HEK293 (cell line): ENCODE data around the gene MARK2.
A peak's percentile ranks its signal among the peaks of the same experiment; 100 is the strongest.

ENCODE experiments used
- CTCF ChIP-seq: fragments of 450-650 bp; formaldehyde crosslinking; IDR thresholded peaks from 2 replicates; pipeline ENCODE4 v1.5.1; 2016; ENCODE audit warnings: missing biosample characterization, missing genetic modification characterization
- REST ChIP-seq: fragments of 450-650 bp; formaldehyde crosslinking; IDR thresholded peaks from 2 replicates; pipeline ENCODE4 v1.5.1; 2016; ENCODE audit warnings: missing biosample characterization, missing genetic modification characterization
- SCRT2 ChIP-seq: fragments of 450-650 bp; formaldehyde crosslinking; IDR thresholded peaks from 2 replicates; pipeline ENCODE4 v1.5.1; 2016; ENCODE audit warnings: missing biosample characterization, missing genetic modification characterization
- SP2 ChIP-seq: fragments of 450-650 bp; formaldehyde crosslinking; IDR thresholded peaks from 2 replicates; pipeline ENCODE4 v1.5.1; 2016; ENCODE audit warnings: missing biosample characterization, missing genetic modification characterization
- YY1 ChIP-seq: fragments of 450-650 bp; formaldehyde crosslinking; IDR thresholded peaks from 2 replicates; pipeline ENCODE4 v1.5.1; 2018; ENCODE audit warnings: missing biosample characterization, missing genetic modification characterization
- ZEB2 ChIP-seq: fragments of 450-650 bp; formaldehyde crosslinking; IDR thresholded peaks from 2 replicates; pipeline ENCODE4 v1.5.1; 2016; ENCODE audit warnings: missing biosample characterization, missing genetic modification characterization
- ZNF140 ChIP-seq: fragments of 450-650 bp; formaldehyde crosslinking; IDR thresholded peaks from 2 replicates; pipeline ENCODE4 v1.5.1; 2016; ENCODE audit warnings: missing biosample characterization, missing genetic modification characterization
- ZNF341 ChIP-seq: fragments of 450-650 bp; formaldehyde crosslinking; IDR thresholded peaks from 2 replicates; pipeline ENCODE4; 2016; ENCODE audit warnings: low read depth, missing biosample characterization, missing genetic modification characterization
- ZNF423 ChIP-seq: fragments of 450-650 bp; formaldehyde crosslinking; IDR thresholded peaks from 2 replicates; pipeline ENCODE4 v1.5.1; 2016; ENCODE audit warnings: missing biosample characterization, missing genetic modification characterization
- ZNF473 ChIP-seq: fragments of 450-650 bp; formaldehyde crosslinking; IDR thresholded peaks from 2 replicates; pipeline ENCODE4 v1.5.1; 2017; ENCODE audit warnings: missing biosample characterization, missing genetic modification characterization
- ZNF561 ChIP-seq: fragments of 450-650 bp; IDR thresholded peaks from 2 replicates; pipeline ENCODE4 v1.5.1; 2018; ENCODE audit warnings: missing biosample characterization, missing genetic modification characterization, borderline replicate concordance
- ZNF629 ChIP-seq: fragments of 450-650 bp; formaldehyde crosslinking; IDR thresholded peaks from 2 replicates; pipeline ENCODE4 v1.5.1; 2017; ENCODE audit warnings: missing biosample characterization, missing genetic modification characterization
- ZNF76 ChIP-seq: fragments of 450-650 bp; formaldehyde crosslinking; IDR thresholded peaks from 2 replicates; pipeline ENCODE4; 2016; ENCODE audit warnings: low read depth, missing biosample characterization, missing genetic modification characterization, borderline replicate concordance
- ZNF768 ChIP-seq: fragments of 450-650 bp; formaldehyde crosslinking; IDR thresholded peaks from 2 replicates; pipeline ENCODE4 v1.5.1; 2018; ENCODE audit warnings: missing biosample characterization, mild to moderate bottlenecking, missing genetic modification characterization

- TF ChIP-seq ZNF561 (no peak), ZEB2 (tag by site-specific recombination) (no peak), SCRT2 (tag by site-specific recombination) (peak; percentile 83; the same call in 1 of the 2 replicates), ZNF140 (no peak), ZNF341 (tag by site-specific recombination) (no peak), ZNF473 (tag by site-specific recombination) (no peak), SP2 (tag by site-specific recombination) (no peak), ZNF76 (tag by site-specific recombination) (no peak), REST (no peak), CTCF (no peak), ZNF629 (tag by site-specific recombination) (no peak), ZNF423 (tag by site-specific recombination) (no peak), YY1 (tag by site-specific recombination) (no peak), ZNF768 (tag by site-specific recombination) (no peak)
Measured at GRCh38 chr11:63837739-63838138, 1.2 kb upstream of the MARK2 start.
